ENCODE results near the gene ITPKB. TPM values are rescaled to one million over a fixed set of nuclear protein-coding genes. Genes with fewer than 3 reads are reported as not detected.
A peak's percentile ranks its signal among the peaks of the same experiment; 100 is the strongest.

ITPKB gene
- total and polyA plus RNA-seq, 2 experiments from 2014 or later = 0.31 to 5.2 TPM

DNA sequence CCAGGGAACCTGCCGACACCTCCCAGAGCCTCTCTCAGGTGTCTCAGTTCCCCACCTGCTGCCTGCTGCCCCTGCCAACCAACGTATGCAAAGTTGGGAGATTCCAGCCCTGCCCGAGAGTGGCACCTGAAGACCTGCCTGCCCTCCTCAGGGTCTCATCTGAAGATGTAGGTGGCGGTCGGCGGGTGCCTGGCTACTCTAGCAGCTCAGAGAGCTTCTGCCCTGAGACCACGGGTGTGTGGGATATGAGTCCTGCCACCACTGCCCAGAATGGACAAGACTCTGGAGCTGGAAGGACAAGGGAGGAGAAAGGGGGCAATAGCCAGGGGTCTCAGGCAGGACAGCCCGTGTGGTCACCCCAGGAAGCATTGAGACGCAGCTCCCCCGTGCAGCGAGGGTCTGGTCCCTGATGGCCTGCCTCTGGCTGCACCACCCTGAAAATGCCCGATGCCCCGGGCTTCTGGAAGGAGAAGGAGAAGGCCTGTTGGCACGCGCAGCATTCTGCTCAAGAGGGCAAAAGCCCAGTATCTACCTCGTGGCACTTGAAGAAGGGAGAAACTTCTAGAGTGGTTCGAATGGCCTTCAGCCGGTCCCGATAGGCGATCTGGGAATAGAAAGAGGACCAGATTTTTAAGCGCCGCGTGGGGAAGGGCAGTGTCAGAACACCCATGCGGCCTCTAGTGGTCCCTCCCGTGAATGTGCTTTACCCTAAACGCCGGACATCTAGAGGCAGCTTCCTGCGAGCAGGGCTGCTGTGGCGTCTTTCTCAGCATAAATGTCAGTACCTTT, 101.7 kb downstream of the ITPKB start:
- peak; percentile 36 for ATAC-seq
- Histone ChIP-seq H3F3A (replicated peaks; ENCODE audit: low read depth) (0 out of 2 replicates have a peak, but pooled peaks cover 2% of the 10 kb centered on the region), H2AFZ (no peak overlapping the region), H3K4me1 (ENCODE audit: insufficient read depth) (peaks cover 4% of the 10 kb centered on the region; the same call in 1 of the 2 replicates), H3K27me3 (ENCODE audit: insufficient read depth) (no peaks in the 10 kb centered on the region), H4K20me1 (replicated peaks; ENCODE audit: insufficient read depth) (no peaks in the 10 kb centered on the region), H3K9me2 (ENCODE audit: insufficient read depth) (no peaks in the 10 kb centered on the region), H3K4me3 (no peak overlapping the region), H3K27ac (ENCODE audit: low read depth) (no peak overlapping the region), H3K4me2 (no peak overlapping the region), H3K36me3 (ENCODE audit: insufficient read depth) (no peaks in the 10 kb centered on the region), H3K79me2 (replicated peaks; ENCODE audit: insufficient read depth) (no peaks in the 10 kb centered on the region)
- Mint-ChIP-seq H3K27ac (no peak overlapping the region), H3K27me3 (ENCODE audit: insufficient read depth, low read depth, poor library complexity) (peaks cover 15% of the 10 kb centered on the region), H3K4me3 (no peak overlapping the region), H3K4me1 (peaks cover 31% of the 10 kb centered on the region), H3K36me3 (ENCODE audit: low read depth) (no peaks in the 10 kb centered on the region), H3K9me3 (no peaks in the 10 kb centered on the region)
- peak; percentile 76 for DNase-seq (ENCODE audit: low spot score)
- TF ChIP-seq, protein P1, sequence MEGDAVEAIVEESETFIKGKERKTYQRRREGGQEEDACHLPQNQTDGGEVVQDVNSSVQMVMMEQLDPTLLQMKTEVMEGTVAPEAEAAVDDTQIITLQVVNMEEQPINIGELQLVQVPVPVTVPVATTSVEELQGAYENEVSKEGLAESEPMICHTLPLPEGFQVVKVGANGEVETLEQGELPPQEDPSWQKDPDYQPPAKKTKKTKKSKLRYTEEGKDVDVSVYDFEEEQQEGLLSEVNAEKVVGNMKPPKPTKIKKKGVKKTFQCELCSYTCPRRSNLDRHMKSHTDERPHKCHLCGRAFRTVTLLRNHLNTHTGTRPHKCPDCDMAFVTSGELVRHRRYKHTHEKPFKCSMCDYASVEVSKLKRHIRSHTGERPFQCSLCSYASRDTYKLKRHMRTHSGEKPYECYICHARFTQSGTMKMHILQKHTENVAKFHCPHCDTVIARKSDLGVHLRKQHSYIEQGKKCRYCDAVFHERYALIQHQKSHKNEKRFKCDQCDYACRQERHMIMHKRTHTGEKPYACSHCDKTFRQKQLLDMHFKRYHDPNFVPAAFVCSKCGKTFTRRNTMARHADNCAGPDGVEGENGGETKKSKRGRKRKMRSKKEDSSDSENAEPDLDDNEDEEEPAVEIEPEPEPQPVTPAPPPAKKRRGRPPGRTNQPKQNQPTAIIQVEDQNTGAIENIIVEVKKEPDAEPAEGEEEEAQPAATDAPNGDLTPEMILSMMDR (conservative IDR thresholded peaks at IDR 0.05; ENCODE audit: low read depth in 2 of 2) = peak; percentile 49 to 54
- TF ChIP-seq JUNB (IDR thresholded peaks at IDR 0.05; ENCODE audit: unreplicated experiment) = no peak
- TF ChIP-seq ZNF114 (CRISPR knock-in tag; IDR thresholded peaks at IDR 0.05) = no peak
- no peak for TF ChIP-seq POLR2AphosphoS5 (IDR thresholded peaks at IDR 0.05; ENCODE audit: low read depth)

DNA sequence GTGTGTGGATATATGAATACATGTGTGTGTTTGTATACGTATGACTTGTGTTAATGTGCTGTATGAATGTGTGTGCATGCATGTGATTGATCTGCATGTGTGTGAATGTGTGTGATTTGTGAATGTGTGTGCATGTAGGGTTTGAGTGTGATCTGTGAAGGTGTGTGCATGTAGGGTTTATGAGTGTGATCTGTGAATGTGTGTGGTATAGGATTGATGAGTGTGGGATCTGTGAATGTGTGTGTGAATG, 102.3 kb downstream of the ITPKB start:
- no peak overlapping the region for H3K27ac ChIP-seq (ENCODE audit: low read depth)
- no peak overlapping the region for H3K4me3 Mint-ChIP-seq
- H3K79me2 ChIP-seq (replicated peaks; ENCODE audit: insufficient read depth) = no peaks in the 10 kb centered on the region
- no peak overlapping the region for H3K27ac Mint-ChIP-seq
- DNase-seq (ENCODE audit: low spot score) = no peak
- no peak overlapping the region for H2AFZ ChIP-seq
- no peaks in the 10 kb centered on the region for H3K36me3 ChIP-seq (ENCODE audit: insufficient read depth)
- no peak overlapping the region for H3K4me2 ChIP-seq
- no peaks in the 10 kb centered on the region for H3K27me3 ChIP-seq (ENCODE audit: insufficient read depth)
- H3K4me1 ChIP-seq (ENCODE audit: insufficient read depth) = peaks cover 4% of the 10 kb centered on the region; the same call in 1 of the 2 replicates
- ATAC-seq = no peak
- H3K9me3 Mint-ChIP-seq = no peaks in the 10 kb centered on the region
- 0 out of 2 replicates have a peak, but pooled peaks cover 2% of the 10 kb centered on the region for H3F3A ChIP-seq (replicated peaks; ENCODE audit: low read depth)
- no peaks in the 10 kb centered on the region for H3K9me2 ChIP-seq (ENCODE audit: insufficient read depth)
- no peaks in the 10 kb centered on the region for H3K36me3 Mint-ChIP-seq (ENCODE audit: low read depth)
- no peak overlapping the region for H3K4me3 ChIP-seq
- peaks cover 31% of the 10 kb centered on the region for H3K4me1 Mint-ChIP-seq
- H3K27me3 Mint-ChIP-seq (ENCODE audit: insufficient read depth, low read depth, poor library complexity) = peaks cover 15% of the 10 kb centered on the region
- H4K20me1 ChIP-seq (replicated peaks; ENCODE audit: insufficient read depth) = no peaks in the 10 kb centered on the region
- TF ChIP-seq POLR2AphosphoS5 (IDR thresholded peaks at IDR 0.05; ENCODE audit: low read depth) = no peak
- no peak for TF ChIP-seq CREB1 (CRISPR knock-in tag; IDR thresholded peaks at IDR 0.05; ENCODE audit: low read depth)
- TF ChIP-seq, protein P2, sequence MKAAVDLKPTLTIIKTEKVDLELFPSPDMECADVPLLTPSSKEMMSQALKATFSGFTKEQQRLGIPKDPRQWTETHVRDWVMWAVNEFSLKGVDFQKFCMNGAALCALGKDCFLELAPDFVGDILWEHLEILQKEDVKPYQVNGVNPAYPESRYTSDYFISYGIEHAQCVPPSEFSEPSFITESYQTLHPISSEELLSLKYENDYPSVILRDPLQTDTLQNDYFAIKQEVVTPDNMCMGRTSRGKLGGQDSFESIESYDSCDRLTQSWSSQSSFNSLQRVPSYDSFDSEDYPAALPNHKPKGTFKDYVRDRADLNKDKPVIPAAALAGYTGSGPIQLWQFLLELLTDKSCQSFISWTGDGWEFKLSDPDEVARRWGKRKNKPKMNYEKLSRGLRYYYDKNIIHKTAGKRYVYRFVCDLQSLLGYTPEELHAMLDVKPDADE (IDR thresholded peaks at IDR 0.05) = no peak
- no peak for TF ChIP-seq STAT1 (IDR thresholded peaks at IDR 0.05; ENCODE audit: unreplicated experiment)
- no peak for TF ChIP-seq ZNF114 (CRISPR knock-in tag; IDR thresholded peaks at IDR 0.05)
- TF ChIP-seq JUNB (IDR thresholded peaks at IDR 0.05; ENCODE audit: unreplicated experiment) = no peak
- TF ChIP-seq NANOG (IDR thresholded peaks at IDR 0.05; ENCODE audit: borderline replicate concordance) = no peak
- TF ChIP-seq, protein P1 (conservative IDR thresholded peaks at IDR 0.05; ENCODE audit: low read depth in 2 of 2) = no peak

Data from GM23338 (cell line).